ENCODE measurements around the gene NENF. TPM values are rescaled to one million over a fixed set of nuclear protein-coding genes. Genes with fewer than 3 reads are reported as not detected.

The NENF gene
- total RNA-seq, 1 donor from 2014 or later, result 45.6 TPM

GRCh38 chr1:212452323-212453155 is 19.8 kb downstream of the NENF start:
- DNase-seq (no peak), ATAC-seq (no peak)
- intact Hi-C loops (cut with DNase I), result no loop called here

GRCh38 chr1:212453156-212453857 is 20.6 kb downstream of the NENF start:
- ATAC-seq (no peak), DNase-seq (no peak)
- no peaks in the 10 kb centered on the region for H3K4me1 ChIP-seq
- no peaks in the 10 kb centered on the region for H3K36me3 ChIP-seq
- no peaks in the 10 kb centered on the region for H3K9me3 ChIP-seq
- intact Hi-C loops (cut with DNase I), result no loop called here
- TF ChIP-seq CTCF (IDR thresholded peaks at IDR 0.05), result no peak
- no peaks in the 10 kb centered on the region for H3K27me3 ChIP-seq
- H3K27ac ChIP-seq, result no peak overlapping the region
- no peak overlapping the region for H3K4me3 ChIP-seq

More at GRCh38 chr1:212452323-212453155, 19.8 kb downstream of the NENF start:
- Histone ChIP-seq H3K27ac (no peak overlapping the region), H3K9me3 (no peaks in the 10 kb centered on the region), H3K4me1 (no peaks in the 10 kb centered on the region), H3K27me3 (no peaks in the 10 kb centered on the region), H3K36me3 (no peaks in the 10 kb centered on the region), H3K4me3 (no peak overlapping the region)
- no peak for TF ChIP-seq CTCF (IDR thresholded peaks at IDR 0.05)

GRCh38 chr1:212454741-212455140 is 22.0 kb downstream of the NENF start:
- DNase-seq (no peak), ATAC-seq (no peak)
- H3K36me3 ChIP-seq, result no peaks in the 10 kb centered on the region
- H3K9me3 ChIP-seq, result no peaks in the 10 kb centered on the region
- no peaks in the 10 kb centered on the region for H3K4me1 ChIP-seq
- TF ChIP-seq CTCF (IDR thresholded peaks at IDR 0.05), result no peak
- intact Hi-C loops (cut with DNase I), result no loop called here
- H3K27ac ChIP-seq, result no peak overlapping the region
- H3K27me3 ChIP-seq, result no peaks in the 10 kb centered on the region
- H3K4me3 ChIP-seq, result no peak overlapping the region

- H3K36me3 ChIP-seq, result no peaks in the 10 kb centered on the region
- no peak overlapping the region for H3K27ac ChIP-seq
- H3K4me3 ChIP-seq, result no peak overlapping the region
- H3K4me1 ChIP-seq, result no peaks in the 10 kb centered on the region
- no peak for TF ChIP-seq CTCF (IDR thresholded peaks at IDR 0.05)
- no peaks in the 10 kb centered on the region for H3K9me3 ChIP-seq
- intact Hi-C loops (cut with DNase I), result no loop called here
- no peak for DNase-seq
- H3K27me3 ChIP-seq, result no peaks in the 10 kb centered on the region
- ATAC-seq, result no peak
These were observed 22.7 kb downstream of the NENF start for GRCh38 chr1:212455401-212455800.

- H3K4me1 ChIP-seq, result no peaks in the 10 kb centered on the region
- DNase-seq (peak; percentile 89), ATAC-seq (peak; percentile 91)
- TF ChIP-seq CTCF (IDR thresholded peaks at IDR 0.05), result peak; percentile 99
- no peak overlapping the region for H3K27ac ChIP-seq
- H3K27me3 ChIP-seq, result no peaks in the 10 kb centered on the region
- no peak overlapping the region for H3K4me3 ChIP-seq
- no peaks in the 10 kb centered on the region for H3K36me3 ChIP-seq
- no peaks in the 10 kb centered on the region for H3K9me3 ChIP-seq
- intact Hi-C loops (cut with DNase I), result no loop called here
These were observed 23.2 kb downstream of the NENF start for GRCh38 chr1:212455803-212456528.
